Measurements from ENCODE around the gene YARS1. TPM values are rescaled to one million over a fixed set of nuclear protein-coding genes. Genes with fewer than 3 reads are reported as not detected.
A peak's percentile ranks its signal among the peaks of the same experiment; 100 is the strongest.

The YARS1 gene
- total RNA-seq, 1 experiment from 2014 or later = 194 TPM

DNA sequence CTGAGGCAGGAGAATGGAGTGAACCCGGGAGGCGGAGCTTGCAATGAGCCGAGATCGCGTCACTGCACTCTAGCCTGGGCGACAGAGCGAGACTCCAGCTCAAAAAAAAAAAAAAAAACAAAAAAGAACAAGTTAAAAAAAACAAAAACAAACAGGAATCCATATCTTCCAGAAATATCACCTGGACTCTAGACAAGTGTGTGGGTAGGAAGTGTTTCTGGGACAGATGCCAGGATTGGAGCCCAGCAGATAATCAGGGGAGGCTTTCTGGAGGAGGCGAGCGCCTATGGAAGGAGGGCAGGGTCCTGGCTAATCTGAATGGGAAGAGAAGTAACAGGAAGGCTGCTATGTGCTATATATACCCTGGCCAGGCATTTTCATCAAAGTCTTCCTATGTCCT is 71.0 kb downstream of the YARS1 start:
- Histone ChIP-seq H2AK5ac (ENCODE audit: insufficient read length, low read length) (no peak overlapping the region), H3K18ac (ENCODE audit: insufficient read length, low read depth, low read length) (no peak overlapping the region), H3K9me3 (ENCODE audit: control insufficient read depth, low read depth, low read length) (no peaks in the 10 kb centered on the region), H4K91ac (ENCODE audit: insufficient read length, low read depth, low read length) (no peak overlapping the region), H4K5ac (ENCODE audit: insufficient read length, low read depth, low read length) (no peak overlapping the region), H3K56ac (ENCODE audit: insufficient read length, low read depth, low read length) (no peak overlapping the region), H3K79me1 (ENCODE audit: insufficient read depth, low read depth, low read length, poor library complexity, severe bottlenecking) (no peaks in the 10 kb centered on the region), H3K4me1 (ENCODE audit: insufficient read depth, low read length) (no peaks in the 10 kb centered on the region; the same call in 1 of the 2 replicates), H3K4ac (ENCODE audit: low read depth, low read length) (no peak overlapping the region), H3K23ac (ENCODE audit: insufficient read length, low read depth, low read length) (no peak overlapping the region), H3K79me2 (ENCODE audit: insufficient read depth, low read length) (no peaks in the 10 kb centered on the region), H3K14ac (ENCODE audit: insufficient read depth, low read length) (no peak overlapping the region), H3K23me2 (ENCODE audit: insufficient read length, low read depth, low read length, poor library complexity, severe bottlenecking) (peaks cover 3% of the 10 kb centered on the region), H3K4me2 (ENCODE audit: insufficient read depth, insufficient read length, low read length) (no peak overlapping the region), H2AFZ (ENCODE audit: low read length) (no peak overlapping the region), H4K8ac (replicated peaks; ENCODE audit: insufficient read length, low read depth, low read length) (no peak overlapping the region), H2BK120ac (ENCODE audit: low read depth, low read length, poor library complexity, severe bottlenecking) (no peak overlapping the region), H2BK20ac (ENCODE audit: low read depth, low read length, poor library complexity, severe bottlenecking) (no peak overlapping the region), H3K27me3 (ENCODE audit: insufficient read depth, low read length) (no peaks in the 10 kb centered on the region), H3K27ac (ENCODE audit: insufficient read length, low read depth, low read length) (no peak overlapping the region), H3T11ph (ENCODE audit: low read length) (no peak overlapping the region), H3K9ac (ENCODE audit: extremely low read depth, insufficient read length, low read length) (no peak overlapping the region), H4K20me1 (ENCODE audit: control insufficient read depth, insufficient read depth, insufficient read length) (no peaks in the 10 kb centered on the region), H2BK5ac (ENCODE audit: insufficient read length, low read length) (no peak overlapping the region), H2BK15ac (ENCODE audit: low read depth, low read length) (no peak overlapping the region), H2BK12ac (ENCODE audit: insufficient read length, low read depth, low read length) (no peak overlapping the region)
- Mint-ChIP-seq H3K9me3 (no peaks in the 10 kb centered on the region), H3K4me1 (peaks cover 32 to 34% of the 10 kb centered on the region in 2 experiments), H3K27ac (peak overlapping the region in 1 of 3 experiments; percentile 44; a peak in 1 of 7 replicates), H3K4me3 (no peak overlapping the region), H3K36me3 (ENCODE audit: insufficient read depth in 1 of 3, low read depth in 3 of 3) (peaks cover 0 to 10% (median 5%) of the 10 kb centered on the region in 3 experiments; a peak in 5 of 7 replicates), H3K27me3 (ENCODE audit: low read depth) (no peaks in the 10 kb centered on the region)
- TF ChIP-seq, protein P1, sequence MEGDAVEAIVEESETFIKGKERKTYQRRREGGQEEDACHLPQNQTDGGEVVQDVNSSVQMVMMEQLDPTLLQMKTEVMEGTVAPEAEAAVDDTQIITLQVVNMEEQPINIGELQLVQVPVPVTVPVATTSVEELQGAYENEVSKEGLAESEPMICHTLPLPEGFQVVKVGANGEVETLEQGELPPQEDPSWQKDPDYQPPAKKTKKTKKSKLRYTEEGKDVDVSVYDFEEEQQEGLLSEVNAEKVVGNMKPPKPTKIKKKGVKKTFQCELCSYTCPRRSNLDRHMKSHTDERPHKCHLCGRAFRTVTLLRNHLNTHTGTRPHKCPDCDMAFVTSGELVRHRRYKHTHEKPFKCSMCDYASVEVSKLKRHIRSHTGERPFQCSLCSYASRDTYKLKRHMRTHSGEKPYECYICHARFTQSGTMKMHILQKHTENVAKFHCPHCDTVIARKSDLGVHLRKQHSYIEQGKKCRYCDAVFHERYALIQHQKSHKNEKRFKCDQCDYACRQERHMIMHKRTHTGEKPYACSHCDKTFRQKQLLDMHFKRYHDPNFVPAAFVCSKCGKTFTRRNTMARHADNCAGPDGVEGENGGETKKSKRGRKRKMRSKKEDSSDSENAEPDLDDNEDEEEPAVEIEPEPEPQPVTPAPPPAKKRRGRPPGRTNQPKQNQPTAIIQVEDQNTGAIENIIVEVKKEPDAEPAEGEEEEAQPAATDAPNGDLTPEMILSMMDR (conservative IDR thresholded peaks at IDR 0.05) = no peak
- no peak for DNase-seq
- WGBS (ENCODE audit: extremely low coverage, insufficient read length, low lambda C conversion rate) = no CpG with 5 or more reads among the region's 9 CpGs
